ENCODE data around the gene COL7A1.

DNA sequence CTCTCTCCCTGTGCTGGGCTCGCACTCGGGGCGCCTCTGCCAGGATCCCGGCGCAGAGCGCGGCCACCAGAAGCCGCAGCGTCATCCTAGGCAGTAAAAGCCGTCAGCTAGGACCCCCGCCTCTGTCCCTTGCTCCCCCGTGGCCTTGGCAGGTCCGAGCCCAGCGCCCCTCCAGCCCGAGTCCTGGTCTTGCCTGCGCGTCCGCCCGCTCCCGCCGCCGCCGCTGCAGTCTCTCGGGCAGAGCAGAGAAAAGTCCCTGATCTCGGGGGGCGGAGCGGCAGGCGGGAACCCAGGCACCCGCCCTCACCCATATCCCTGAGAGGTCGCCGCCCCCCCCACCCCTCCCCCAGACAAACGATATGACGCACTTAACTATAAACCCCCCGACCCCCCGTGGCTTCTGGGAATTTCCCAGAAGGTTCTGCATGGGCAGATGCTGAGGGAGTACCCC is at the start of gene COL7A1:
- no peak for TF ChIP-seq CTCF (conservative IDR thresholded peaks at IDR 0.05; ENCODE audit: low read depth in 2 of 2)
- TF ChIP-seq STAT1 (IDR thresholded peaks at IDR 0.05; ENCODE audit: unreplicated experiment): no peak
- TF ChIP-seq NANOG (IDR thresholded peaks at IDR 0.05; ENCODE audit: borderline replicate concordance): no peak
- TF ChIP-seq EZH2 (IDR thresholded peaks at IDR 0.05; ENCODE audit: low read depth, unreplicated experiment): no peak
